Activated CD4-positive, CD25-positive, alpha-beta regulatory T cell treated with anti-CD3 and anti-CD28 coated beads, Interleukin-2, amount 50 U/mL, for 72 hours (primary cell): Measurements from ENCODE around the gene TRIM4.
"Not testable (repeated sequence)": the region's sequence is repeated elsewhere in the genome, so short reads cannot be mapped to it uniquely, and the experiment has no call there.

Source experiments
- DNase-seq: peaks from one replicate; pipeline ENCODE4 v3.0.0; 2021

TRIM4 gene, protein sequence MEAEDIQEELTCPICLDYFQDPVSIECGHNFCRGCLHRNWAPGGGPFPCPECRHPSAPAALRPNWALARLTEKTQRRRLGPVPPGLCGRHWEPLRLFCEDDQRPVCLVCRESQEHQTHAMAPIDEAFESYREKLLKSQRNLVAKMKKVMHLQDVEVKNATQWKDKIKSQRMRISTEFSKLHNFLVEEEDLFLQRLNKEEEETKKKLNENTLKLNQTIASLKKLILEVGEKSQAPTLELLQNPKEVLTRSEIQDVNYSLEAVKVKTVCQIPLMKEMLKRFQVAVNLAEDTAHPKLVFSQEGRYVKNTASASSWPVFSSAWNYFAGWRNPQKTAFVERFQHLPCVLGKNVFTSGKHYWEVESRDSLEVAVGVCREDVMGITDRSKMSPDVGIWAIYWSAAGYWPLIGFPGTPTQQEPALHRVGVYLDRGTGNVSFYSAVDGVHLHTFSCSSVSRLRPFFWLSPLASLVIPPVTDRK

DNA sequence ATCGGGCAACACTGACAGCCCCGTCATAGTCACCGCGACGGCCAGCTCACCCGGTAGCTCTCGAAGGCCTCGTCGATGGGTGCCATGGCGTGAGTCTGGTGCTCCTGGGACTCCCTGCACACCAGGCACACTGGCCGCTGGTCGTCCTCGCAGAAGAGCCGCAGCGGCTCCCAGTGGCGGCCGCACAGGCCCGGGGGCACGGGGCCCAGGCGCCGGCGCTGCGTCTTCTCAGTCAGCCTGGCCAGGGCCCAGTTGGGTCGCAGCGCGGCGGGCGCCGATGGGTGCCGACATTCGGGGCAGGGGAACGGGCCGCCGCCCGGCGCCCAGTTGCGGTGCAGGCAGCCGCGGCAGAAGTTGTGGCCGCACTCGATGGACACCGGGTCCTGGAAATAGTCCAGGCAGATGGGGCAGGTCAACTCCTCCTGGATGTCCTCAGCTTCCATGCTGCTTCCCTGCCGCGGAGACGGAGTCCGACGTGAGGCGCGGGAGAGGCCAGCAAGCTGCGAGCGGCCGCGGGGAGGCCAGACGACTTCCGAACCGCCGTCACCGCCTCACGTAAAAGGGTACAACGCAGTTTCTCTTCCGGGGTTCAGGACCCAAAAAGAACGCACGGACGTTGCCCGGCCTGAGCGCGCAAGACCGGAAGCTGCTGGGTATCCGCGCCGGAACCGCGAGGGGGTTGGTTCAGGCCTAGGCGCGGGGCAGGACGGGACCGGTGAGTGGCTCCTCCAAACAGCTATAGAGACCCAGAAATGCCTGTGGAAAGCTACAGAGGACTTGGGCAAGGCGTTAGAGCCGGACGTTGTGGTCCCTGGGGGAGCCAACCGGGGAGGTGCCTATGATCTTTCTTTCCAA, at the start of gene TRIM4:
TSS of gene TRIM4 (minus strand) at position 572 of the 855 bp plus-strand sequence. CDS start at position 443, 129 bp downstream.
- peak; percentile 92 for DNase-seq

DNA sequence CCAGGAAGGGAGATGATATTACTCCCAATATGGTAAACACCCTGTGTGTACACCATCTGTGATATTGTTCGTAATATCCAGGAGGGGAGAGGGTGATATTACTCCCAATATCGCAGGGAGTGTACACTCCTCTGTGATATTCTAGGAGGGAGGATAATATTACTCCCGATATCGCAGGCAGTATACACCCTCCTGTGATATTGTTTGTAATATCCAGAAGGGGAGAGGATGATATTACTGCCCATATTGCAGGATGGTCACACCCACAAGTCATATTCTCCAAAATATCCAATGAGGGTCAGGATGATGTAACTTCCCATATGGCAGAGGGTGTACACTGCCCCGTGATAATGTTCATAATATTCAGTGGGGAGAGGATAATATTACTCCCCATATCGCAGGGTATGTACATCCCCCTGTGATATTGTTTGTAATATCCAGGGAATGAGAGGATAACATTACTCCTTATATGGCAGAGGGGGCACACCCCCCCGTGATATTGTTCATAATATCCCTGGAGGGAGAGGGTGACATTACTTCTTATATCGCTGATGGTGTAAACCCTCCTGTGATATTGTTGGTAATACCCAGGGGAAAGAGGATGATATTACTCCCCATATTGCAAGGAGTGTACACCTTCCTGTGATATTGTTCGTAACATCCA, 39.4 kb upstream of the TRIM4 start:
- no peak for DNase-seq

DNA sequence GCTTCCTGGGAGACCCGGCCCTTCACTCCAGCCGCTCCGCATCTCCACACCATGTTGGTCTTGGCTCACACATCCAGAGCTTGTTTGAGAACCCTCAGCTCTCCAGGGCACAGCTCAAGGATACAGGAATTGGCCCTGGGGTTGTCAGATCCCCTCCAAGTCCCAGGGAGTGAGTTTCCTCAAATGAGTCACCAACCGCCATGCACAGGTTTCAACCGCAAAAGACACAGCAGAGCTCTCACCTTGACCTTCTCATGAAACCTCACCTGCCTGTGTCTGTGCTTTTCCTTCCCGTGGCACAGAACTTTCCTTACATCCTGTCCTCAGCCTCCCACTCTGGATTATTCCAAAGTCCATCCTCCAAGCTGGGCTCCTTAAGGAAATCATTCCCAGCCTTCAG, 35.9 kb upstream of the TRIM4 start:
- DNase-seq: no peak

DNA sequence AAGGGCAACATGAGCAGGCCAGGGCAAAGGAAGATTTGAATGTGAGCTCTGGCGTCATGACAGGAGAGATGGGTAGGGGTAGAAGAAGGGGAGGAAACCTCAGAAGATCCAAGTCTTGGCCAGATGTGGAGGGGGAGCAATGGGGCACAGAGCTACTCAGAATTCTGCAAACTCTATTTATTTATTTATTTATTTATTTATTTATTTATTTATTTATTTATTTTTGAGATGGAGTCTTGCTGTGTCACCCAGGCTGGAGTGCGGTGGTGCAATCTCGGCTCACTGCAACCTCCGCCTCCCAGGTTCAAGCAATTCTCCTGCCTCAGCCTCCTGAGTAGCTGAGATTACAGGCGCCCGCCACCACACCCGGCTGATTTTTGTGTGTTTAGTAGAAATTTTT, 35.3 kb upstream of the TRIM4 start:
- DNase-seq: not testable (repeated sequence)

DNA sequence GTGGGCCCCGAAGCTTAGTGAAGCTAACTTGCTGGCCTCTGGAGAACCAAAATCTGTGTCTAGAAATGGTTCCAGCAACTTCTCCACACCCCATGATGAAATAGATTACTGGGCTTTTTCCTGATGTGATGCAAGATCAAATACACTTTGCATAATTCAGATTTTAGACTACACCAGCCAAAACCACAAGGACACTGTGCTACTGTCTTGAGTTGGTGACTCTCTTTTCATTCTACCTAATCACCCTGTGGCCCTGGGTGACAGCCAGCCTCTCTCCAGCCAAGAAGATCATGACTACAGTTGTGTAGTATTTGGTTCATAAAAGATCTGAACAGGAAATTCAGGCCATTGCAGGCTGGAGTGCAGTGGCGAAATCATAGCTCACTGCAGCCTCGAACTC, 34.3 kb upstream of the TRIM4 start:
- no peak for DNase-seq

DNA sequence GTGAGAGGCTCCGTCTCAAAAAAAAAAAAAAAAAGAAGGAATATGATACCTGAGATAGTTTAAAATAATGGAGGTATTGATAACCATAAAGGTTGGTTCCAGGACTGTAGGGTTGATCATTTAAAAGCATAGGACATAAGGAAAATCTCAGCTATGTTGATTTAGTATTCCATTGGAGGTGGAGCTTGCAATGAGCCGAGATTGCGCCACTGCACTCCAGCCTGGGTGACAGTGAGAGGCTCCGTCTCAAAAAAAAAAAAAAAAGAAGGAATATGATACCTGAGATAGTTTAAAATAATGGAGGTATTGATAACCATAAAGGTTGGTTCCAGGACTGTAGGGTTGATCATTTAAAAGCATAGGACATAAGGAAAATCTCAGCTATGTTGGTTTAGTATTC, 33.3 kb upstream of the TRIM4 start:
- not testable (repeated sequence) for DNase-seq

DNA sequence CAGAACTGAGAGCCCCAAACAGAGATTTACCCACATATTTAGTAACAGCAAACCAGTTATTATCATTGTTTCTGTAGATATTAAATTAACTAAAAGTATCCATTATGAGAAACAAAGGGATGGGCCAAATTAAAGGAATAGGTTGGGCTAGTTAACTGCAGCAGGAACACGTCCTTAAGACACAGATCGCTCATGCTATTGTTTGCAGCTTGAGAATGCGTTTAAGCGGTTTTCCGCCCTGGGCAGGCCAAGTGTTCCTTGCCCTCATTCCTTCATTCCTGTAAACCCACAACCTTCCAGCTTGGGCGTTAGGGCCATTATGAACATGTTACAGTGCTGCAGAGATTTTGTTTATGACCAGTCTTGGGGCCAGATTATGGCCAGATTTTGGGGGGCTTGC, 31.5 kb upstream of the TRIM4 start:
- not testable (repeated sequence) for DNase-seq

DNA sequence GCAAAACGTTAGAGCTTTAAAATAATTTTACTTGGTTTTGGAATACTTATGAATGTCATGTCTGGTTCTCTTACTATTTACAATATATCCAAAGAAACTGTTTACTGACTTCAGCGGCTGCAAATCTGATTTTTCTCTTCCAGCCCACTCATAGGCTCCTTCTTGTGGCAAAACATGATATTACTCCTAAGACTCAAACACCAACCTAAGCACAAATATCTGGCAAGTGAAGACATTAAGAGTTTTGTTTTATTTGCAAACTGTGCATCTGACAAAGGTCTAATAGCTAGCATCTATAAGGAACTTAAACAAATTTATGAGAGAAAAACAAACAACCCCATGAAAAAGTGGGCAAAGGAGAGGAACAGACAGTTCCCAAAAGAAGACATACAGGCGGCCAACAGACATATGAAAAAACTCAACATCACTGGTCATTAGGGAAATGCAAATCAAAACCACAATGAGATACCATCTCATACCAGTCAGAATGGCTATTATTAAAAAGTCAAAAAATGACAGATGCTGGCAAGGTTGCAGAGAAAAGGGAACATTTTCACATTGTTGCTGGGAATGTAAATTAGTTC, 30.4 kb upstream of the TRIM4 start:
- no peak for DNase-seq

DNA sequence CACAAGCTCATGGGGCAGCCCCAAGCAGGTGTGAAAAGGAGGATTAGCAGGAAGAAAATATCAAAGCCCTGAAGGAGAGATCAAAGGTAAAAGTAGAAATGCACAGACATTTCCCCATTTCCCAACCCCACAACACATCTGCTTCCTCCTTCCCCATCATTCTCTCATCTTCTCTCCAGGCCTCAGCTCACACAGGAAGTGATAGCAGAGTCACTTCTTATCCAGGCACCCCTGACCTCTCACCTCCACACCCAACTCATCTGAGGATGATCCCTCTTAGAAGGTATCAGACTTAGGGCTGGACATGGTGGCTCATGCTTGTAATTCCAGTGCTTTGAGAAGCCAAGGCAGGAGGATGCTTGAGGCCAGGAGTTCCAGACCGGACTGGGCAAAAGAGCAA, 28.3 kb upstream of the TRIM4 start:
- no peak for DNase-seq

DNA sequence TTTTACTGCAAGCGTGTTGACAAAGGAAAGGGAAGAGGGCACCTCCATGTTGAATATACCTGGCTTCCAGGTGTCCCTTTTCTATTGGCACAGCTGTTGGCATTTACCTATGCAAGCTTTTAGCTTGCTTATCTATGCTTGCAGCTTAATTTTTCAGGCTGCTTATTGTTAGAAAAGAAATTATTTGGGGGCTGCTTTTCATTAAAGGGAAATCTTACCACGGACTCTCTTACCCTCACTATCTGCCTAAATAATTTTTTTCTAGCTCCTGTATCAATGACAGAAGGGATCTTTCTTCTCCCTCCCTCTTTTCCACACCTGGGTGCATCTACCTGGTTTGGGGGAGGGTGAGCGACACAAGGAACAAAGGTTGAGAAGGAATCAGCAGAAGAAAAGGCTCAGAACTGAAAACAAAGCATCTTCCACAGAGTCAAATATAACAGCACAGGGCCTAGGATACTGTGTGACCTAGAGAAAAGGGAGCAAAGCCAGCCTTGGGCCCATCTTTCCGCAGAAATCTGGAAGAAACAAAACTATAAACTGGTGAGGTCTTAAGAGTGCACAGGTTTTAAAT, 25.3 kb upstream of the TRIM4 start:
- no peak for DNase-seq

DNA sequence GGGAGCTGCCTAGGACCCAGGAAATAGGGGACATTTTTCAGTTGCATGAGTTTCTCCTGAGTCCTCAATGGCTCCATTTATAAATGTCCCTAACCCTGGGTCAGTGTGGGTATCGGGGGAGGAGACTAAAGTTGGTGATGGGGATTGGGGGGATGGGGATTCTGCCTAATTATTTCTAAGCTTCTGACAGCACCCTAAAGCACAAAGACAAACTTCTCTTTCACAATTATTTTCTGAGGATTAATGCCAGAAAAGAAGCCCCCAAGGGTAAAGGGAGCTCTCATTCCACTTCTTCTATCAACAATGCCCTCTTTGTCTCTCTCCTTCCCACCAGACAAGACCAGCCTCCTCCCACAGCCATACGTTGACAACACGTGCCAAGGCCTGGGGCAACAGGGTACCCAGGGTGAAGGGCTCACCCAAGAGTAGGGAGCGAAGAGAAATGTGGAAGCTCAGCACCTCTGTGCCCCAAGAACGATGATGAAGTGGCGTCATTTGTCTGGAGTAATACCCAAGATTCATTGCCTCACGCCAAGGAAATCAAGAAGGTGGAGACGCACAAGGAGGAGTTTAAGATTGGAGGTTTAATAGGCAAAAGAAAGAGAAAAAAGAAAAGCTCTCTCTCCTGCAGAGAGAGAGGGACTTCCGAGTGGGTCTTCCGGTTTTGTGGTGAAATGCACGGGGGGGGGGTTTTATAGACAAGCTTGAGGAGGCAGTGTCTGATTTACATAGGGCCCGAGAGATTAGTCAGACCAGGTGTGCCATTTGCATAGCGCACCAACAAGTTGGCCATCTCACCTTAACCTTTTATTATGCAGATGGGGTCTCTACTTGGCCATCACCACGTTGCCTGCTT, 24.5 kb upstream of the TRIM4 start:
- DNase-seq: no peak

DNA sequence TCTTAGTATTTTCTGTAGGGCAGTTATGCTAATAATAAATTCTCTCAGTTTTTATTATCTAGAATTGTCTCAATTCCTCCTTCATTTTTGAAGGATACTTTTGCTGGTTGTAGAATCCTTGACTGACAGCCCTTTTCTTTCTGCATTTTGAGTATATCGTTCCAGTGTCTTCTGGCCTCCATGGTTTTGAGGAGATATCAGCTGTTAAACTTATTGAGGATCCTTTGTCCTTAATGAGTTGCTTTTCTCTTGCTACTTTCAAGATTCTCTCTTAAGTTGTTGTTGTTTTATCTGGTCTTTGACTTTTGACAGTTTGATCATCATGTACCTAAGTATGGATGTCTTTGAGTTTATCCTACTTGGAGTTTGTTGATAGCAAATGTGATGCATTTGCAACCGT, 19.0 kb upstream of the TRIM4 start:
- no peak for DNase-seq

DNA sequence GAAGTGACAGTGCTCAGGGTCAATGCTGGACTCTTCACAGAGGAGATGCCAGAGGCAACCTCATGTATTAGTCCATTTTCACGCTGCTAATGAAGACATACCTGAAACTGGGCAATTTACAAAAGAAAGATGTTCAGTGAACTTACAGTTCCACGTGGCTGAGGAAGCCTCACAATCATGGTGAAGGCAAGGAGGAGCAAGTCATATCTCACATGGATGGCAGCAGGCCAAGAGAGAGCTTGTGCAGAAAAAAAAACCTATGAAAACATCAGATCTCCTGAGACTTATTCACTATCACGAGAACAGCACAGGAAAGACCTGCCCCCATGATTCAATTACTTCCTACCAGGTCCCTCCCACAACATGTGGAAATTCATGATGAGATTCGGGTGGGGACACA, 15.7 kb upstream of the TRIM4 start:
- DNase-seq: not testable (repeated sequence)

DNA sequence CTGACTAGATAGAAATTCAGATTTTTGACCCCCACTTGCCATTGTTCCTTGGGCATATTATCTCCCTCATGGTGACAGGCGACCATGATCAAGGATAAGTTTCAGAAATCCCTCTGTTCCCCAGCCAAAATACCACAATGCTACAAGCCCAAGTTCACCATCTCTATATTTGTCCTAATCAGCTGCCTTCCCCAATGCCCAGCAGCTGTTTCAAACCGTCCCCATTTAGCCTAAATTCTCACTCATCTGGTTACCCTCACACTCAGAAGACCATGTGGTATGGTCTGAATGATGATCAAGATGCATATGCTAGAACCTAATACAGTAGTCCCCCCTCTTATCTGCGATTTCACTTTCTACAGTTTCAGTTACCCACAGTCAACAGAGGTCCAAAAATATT, 11.0 kb upstream of the TRIM4 start:
- DNase-seq: no peak

DNA sequence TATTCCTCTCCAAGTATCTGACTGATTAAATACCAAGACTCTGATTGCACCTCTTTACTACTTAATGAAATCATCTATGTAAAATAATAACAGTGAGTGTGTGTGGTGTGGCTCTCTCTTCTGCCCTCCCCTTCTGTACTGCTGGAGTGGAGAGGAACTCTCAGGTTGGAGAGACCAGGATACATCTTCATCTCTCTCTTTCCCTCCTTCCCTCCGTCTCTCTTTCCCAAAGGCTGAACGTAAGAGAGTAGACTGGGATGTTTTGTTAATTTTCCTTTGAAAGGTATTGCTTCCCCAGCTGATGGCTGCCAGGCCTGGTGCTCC, 10.4 kb upstream of the TRIM4 start:
- DNase-seq: no peak

DNA sequence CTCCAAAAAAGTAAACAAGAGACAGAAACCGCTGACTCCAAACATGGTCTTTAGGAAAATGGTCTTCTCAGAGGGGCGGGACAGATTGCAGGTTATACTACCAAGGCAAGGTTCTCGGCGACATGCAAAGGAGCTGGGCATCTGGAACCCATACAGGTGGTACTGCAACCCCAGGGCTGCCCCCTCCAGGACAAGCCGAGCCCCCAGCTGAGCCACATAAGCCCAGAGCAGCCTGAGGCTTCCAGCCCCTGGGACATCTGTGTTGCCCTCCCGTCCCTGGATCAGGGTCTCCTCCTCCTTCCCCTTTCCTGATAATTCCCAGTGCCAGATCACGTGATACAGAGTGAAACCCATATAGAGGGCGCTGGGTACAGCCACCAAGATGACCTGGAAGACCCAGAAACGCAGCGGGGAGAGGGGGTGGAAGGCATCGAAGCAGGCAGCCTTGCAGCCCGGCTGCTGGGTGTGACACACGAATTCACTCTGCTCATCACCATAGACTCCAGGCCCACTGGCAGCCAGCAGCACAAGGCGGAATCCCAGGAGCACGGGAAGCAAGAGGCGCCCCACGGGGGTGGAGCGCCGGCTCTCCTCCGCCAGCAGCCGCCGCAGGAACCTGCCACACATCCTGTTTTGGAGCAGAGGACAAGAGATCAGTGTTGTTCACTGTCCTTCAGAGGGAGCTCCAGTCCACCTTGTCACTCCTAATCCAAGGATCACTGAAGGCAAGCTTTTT, 9.8 kb upstream of the TRIM4 start, which contains the start of gene GJC3:
TSS of gene GJC3 (minus strand) at position 627 of the 736 bp plus-strand sequence. CDS start at position 627, 0 bp downstream.
- DNase-seq: peak; percentile 54

DNA sequence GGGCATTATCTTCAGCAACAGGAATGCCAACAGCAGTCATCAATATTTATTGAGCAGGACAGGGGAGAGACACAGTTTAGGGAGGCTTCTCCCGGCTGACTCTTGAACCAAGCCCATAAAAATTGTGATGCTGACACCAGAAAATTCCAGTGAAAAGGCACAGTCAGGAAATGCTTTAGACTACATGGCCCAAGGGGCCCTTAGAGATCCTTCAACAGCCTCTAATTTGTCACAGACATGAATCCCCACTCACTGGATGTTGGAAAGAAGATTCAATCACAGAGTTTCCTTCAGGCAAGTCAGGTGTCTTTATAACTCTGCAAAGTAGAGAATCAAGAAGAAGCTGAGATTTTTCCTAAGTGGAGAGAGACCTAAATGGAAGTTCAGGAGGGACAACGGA, 8.9 kb upstream of the TRIM4 start:
- DNase-seq: no peak

DNA sequence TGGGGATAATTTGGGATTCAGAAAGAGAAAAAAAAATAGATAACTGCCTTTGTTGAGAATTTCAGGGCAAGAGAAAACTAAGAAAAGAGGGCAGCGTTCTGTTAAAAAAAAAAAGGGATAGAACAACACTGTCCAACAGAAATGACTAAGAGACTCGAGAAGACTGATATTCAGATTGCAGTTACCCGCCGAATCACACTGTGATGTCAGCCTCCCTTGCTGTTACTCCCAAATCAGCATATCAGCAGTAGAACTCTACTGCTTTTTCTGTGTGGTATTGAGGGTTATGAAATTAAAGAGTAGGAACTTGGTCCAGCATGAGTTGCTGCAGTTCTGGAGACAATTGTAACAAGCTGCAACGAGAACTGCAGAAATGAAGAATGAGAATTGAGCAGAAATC, 8.2 kb upstream of the TRIM4 start:
- DNase-seq: no peak

DNA sequence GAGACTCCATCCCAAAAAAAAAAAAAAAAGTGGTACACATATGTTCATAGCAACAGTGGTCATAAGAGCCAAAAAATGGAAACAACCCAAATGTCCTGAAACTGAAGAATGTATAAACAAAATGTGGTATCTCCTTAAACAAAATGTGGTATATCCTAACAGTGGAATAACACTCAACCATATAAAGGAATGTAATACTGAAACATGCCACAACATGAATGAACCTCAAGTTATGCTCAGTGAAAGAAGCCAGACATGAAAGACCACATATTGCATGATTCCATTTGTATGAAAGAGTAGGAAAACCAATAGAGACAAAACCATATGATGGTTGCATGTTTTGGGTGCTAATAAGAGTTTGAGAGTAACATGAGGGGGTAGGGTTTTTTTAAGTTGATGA, 7.0 kb upstream of the TRIM4 start:
- DNase-seq: no peak

DNA sequence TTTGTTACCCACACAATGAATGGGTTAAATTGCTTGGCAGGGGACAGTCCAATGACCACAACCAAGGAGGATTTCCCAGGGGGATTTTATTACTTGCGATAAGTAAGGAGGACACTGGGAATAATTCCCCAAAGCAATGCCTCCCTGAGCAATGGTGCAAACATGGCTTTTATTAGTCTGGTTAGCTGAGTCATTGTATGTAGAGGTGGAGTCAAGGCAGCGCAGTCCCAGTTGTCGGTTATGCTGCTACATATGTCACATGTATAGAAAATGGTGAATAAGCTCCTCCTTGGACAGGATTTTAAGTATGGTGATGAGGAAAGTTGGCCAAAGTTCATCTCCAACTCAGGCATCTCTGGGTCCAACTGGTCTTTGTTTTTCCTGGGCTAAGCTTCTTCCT, 3.9 kb upstream of the TRIM4 start:
- no peak for DNase-seq

DNA sequence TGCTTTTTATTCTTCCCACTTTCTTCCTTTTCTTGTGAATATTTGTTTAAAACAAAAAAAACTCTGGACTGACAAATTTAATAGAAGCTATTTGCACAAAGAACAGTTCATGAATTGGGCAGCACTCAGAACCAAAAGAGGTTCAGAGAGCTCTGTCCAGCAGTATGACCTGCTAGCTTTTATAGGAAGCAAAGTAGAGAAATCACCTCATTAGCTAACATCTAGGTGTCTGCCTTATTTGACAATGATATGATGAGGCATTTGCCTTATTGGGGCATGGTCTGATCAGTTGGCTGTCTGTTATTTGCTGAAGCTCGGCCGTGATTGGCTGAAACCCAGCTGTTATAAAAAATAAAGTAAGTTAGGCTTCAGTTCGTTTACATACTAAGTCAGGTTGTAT, 819 bp upstream of the TRIM4 start:
- no peak for DNase-seq
